NCI-H460 (cell line): ENCODE data around the gene HSBP1L1. TPM values are rescaled to one million over a fixed set of nuclear protein-coding genes. Genes with fewer than 3 reads are reported as not detected.

Source experiments
- DNase-seq: peaks from one replicate; pipeline ENCODE4 v3.0.0-alpha.2; 2016; ENCODE audit warnings: low read depth; ENCODE audit errors: extremely low read depth
- total RNA-seq: library from RNA; depleted of rRNA; stranded (reverse); fragments of >200 nt; shearing (Covaris generic); gene quantifications from 2 replicates; pipeline ENCODE4 v1.2.3, GENCODE V29; 2014

HSBP1L1 gene
- total RNA-seq, 1 experiment from 2014 or later: 38.6 TPM

DNA sequence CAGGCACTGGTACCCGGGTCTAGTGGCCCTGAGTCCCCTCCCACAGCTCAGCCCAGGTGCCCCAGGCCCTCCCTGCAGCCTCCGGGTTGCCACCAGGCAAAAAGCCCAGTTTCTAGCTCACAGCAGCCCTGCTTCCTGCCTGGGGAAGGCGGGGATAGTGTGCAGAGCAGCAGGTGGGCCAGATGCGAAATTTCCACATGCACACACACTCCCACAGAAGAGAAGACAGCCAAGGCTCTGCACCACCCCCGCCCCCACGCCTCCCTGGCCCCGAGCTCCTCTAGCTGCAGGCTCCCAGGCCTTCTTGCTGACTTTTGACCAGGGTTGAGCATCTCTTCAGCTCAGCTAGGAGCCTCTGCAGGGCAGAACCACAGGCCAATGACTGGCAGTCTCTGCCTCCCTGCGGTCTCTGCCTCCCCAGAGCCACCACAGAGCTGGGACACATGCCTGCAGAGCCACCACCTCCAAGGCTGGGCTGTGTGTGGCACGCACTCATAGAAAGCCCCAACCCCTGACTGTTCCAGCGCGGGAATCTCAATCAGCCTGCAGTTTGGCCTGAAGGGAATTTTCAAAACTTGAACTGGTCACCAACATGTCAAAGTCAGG is 20.2 kb upstream of the HSBP1L1 start:
- DNase-seq: no peak

DNA sequence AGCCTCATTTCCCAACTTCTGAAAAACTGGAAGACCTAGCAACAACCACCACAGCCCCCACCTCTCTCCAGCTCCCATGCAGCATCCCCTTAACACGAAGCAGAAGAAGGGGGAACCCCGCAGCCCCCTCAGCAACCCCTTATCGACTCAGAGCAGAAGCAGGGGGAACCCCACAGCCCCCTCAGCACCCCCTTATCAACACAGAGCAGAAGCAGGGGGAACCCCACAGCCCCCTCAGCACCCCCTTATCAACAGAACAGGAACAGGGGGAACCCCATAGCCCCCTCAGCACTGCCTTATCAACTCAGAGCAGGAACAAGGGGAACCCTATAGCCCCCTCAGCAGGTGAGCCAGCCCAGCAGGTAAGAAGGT is 19.7 kb upstream of the HSBP1L1 start:
- DNase-seq: no peak

DNA sequence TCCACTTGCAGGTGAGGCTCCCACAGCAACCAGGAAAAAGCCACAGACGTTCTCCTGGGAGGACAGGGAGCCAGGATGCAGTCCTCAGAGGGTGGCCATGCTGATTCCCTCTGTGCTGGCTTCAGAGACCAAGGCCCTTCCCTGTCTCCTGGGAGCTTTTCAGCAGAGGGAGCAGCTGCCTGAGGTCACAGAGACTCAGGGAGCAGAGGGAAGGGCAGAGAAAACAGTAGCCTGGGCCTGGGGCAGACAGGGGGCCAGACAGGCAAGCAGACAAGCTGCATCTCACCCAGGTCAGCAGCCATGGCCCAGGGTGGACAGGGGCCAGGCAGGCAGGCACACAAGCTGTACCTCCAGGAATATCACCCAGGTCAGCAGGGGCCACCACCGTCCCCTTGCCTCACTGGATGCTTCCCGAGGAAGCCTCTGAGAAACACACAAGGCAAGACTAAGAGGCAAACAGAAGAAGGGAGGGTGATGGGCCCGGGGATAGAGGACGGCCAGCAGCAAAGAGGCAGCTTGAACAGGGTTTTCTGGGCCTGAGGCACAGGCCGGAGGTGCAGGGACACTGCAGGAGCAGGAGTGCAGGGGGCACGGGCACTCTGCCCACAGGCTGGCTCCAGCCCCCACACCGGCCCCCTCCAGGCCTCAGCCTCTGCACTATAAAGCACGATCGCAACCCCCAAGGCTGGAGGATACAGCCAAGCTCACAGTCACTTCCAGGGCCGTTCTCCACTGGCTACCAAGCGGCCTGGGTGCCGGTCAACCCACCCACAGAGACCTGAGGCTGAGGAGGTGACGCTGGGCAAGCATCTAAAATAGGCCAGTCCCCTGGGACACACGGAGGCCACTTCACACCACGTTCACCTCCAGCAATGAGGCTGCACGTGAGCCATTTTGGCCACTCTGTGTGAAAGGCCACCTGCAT is 19.1 kb upstream of the HSBP1L1 start:
- DNase-seq: no peak

DNA sequence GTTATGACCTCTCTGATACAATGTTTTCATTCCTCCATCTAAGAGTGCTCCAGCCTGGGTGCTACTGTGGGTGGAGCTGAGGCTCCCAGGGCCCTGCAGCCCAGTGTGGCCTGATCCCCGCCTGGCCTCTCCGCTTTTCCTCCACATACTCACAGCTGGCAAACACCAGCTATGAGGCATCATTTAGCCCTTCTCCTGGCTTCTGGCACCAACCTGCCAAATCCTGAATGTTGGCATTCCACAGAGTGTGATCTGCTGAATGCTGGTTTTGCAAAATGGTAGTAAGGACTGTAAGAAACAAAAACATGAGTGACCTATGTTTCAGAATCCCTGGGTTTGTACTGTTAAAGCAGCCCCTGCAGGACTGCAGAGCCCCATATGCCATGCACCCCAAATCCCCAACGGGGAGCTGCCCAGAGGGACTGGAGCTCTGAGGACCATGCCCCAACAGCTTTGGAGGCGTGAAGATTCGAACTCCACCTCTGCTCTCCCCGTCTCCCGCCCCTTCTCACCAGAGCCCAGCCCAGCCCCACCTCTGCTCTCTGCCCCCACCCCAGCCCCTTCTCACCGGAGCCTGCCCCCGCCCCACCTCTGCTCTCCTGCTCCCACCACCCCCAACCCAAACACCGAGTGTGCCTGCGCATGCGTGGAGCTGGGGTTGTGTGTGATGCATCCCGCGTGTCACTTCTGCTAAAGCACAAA is 17.2 kb upstream of the HSBP1L1 start:
- DNase-seq: peak; percentile 56

DNA sequence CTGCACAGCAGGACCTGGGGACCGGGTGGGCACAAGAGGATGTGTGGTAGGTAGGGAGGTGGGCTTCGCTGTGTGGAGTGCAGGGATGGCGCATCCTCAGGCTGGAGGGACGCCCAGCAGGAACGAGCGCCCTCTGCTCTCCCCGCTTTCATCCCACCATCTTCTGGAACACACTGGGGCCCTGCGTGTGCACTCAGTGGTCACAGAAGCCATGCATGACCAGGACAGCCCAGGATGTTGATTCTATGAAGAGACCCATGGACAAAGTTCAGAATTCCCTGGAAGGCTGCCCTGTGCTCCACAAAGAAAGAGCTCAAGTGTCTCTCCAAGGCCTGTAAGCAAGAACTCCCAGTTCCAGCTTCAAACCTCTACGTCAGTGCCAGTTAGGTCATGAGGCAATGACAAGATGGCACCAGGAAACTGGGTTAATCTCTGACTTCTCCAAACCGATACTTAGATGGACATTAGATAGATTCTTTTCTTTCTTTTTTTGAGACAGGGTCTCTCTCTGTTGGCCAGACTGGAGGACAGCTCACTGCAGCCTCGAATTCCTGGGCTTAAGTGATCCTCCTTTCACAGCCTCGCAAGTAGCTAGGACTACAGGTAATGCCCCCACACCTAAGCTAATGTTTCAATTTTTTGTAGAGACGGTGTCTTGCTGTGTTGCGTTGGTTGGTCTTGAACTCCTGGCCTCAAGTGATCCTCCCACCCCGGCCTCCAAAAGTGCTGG is 16.4 kb upstream of the HSBP1L1 start:
- DNase-seq: no peak

DNA sequence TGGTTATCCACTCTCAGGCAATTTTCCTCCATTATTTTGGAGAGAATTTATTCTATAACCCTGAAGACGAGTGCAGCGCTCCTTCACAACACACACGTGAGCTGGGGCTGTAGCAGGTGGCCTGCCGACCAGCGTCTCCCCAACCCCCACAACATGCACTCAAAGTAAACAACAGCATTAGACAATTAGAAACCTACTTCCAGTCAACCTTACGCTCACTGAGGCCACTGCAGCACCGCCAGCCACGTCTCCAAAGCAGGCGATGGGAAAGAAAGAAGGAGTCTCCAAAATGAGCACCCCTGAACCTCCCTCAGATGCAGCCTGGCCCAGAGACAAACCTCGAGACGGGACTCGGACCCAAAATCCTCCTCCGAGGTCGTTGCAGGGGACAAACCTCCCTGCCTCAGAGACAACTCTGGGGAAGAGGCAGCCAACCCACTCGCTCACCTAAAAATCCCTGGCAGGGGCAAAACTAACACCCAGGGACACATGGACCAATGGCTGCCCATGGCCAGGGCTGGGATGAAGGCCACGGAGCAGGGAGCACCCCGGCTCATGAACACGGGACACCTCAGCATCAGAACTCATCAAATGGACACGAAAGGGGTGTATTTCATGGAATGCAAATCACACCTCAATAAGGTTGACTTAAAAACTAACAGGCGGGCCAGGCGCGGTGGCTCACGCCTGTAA is 15.6 kb upstream of the HSBP1L1 start:
- no peak for DNase-seq

DNA sequence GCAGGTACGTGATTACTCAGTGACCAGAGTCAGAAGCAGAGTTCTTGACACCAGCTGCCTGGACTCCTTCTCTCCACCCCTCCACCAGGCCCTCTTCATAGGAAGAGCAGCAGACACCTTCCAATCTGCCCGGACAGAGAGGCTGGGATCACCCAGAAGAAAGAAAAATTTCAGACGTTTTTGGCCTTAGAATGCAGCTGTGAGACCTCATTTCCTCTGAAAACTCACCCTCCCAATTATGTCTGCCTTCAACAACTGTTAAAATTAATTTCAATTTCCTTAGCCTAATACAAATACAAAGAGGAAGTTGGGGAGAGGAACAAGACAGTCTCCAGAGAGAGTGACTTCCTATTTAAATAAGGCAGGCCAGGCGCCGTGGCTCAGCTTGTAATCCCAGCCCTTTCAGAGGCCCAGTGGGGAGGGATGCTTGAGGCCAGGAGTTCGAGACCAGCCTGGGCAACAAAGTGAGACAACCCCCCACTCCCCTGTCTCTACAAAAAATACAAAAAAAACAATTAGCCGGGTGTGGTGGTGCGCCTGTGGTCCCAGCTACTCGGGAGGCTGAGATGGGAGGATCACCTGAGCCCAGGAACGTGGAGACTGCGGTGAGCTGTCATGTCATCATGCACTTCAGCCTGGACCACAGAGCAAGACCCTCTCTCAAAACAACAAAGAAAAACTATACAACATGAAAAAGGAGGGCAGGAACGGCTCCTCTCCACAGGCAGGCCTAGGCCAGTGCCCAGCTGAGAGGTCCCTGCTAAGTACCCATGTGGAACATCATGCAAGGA is 14.6 kb upstream of the HSBP1L1 start:
- DNase-seq: no peak

DNA sequence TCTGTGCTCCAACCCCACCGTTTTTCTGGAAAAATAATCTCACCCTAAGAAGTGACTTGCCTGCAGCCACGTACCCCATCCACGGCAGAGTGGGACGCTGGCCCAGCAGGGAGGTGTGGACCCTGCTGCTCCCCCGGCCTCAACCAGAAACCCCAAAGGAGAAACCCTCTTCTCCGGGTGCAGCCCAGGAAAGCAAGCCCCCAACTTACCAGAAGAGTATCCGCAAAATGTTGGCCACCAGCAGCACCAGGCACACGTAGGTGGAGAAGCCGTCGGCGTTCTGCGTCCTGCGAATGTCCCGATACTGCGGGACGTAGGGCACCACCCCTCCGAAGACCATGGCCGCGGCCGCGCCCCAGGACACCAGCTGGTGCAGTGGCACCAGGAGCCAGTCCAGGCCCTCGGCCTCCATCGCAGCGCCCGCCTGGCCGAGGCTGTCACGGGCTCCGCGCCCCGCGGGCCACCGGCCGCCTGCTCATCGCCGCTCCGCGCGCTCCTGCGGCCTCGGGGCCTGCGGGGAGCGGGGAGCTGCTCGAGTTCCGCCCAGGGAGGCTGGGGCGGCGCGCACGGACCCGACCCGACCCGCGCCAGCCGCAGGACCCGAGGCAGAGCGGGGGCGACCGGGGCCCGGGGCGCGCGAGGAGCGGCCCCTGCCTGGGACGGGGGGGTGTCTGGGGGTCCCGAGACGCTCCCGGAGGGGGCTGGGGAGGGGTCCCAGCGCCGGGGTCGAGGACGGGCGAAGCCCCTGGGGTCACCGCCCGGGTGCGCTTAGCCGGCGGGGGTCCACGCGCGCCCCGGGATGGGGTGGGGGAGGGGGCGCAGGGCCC is 13.7 kb upstream of the HSBP1L1 start:
- DNase-seq: peak; percentile 9

DNA sequence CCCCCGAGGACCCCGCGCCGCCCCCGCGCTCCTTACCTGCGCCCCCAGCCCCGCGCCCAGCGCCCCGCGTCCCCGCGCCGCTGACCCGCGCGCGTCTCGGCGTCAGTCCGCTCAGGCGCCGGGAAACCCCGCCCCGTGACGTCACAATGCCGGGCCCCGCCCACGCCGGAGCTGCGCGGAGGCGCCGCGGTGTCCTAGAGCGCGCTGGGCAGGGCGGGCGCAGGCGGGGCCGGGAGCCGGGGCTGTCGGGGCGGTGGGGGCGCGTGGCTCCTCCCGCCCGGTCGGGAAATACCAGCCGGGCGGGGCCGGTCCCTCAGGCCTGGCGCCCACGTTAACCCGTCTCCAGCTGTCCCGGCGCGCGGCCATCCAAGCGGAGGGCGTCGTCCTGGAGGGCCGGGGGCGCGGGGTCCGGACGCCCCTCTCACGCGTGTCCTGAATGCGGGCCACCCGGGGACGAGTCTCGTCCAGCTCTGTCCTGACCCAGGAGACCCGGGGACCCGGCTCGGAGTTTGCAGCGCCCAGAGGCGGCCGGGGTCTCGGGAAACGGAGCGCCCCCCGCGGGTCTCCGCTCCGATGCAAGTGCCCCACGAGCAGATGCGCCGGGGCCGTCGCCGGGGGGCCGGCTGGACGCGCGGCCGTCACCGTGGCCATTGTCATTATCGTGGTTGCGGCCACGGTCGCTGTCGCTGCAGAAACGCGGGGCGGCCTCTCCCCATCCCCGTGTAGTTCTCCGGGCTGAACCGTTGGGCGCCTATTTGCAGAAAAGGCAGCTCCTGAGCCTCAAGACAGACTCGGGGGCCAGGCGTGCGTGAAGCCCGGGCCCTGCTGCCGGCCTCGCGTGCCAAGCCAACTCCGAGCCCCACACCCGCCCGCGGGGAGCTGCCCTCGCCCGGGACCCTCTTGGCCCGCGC is 12.6 kb upstream of the HSBP1L1 start, which contains the start of gene SLC66A2:
Gene SLC66A2, minus strand, starts transcription at position 109 of the 911 bp plus-strand sequence. CDS start 727 bp downstream, outside the sequence.
- DNase-seq: peak; percentile 67

DNA sequence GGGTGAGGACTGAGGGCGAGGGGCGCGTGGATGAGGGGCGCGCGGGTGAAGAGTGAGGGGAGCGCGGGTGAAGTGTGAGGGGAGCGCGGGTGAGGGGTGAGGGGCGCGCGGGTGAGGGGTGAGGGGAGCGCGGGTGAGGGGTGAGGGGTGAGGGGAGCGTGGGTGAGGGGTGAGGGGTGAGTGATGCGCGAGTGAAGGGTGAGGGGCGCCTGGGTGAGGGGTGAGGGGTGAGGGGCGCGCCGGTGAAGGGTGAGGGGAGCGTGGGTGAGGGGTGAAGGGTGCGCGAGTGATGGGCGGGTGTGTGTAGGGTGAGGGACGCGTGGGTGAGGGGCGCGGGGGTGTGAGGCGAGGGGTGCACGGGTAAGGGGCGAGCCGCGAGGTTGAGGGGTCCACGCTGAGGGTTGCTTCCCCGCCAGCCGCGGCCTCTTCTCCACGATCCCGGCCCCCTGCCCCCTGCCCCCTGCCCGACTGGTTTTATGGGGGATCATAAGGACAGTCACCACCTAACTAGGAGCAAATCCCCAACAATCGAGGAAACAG is 11.9 kb upstream of the HSBP1L1 start:
- DNase-seq: no peak

DNA sequence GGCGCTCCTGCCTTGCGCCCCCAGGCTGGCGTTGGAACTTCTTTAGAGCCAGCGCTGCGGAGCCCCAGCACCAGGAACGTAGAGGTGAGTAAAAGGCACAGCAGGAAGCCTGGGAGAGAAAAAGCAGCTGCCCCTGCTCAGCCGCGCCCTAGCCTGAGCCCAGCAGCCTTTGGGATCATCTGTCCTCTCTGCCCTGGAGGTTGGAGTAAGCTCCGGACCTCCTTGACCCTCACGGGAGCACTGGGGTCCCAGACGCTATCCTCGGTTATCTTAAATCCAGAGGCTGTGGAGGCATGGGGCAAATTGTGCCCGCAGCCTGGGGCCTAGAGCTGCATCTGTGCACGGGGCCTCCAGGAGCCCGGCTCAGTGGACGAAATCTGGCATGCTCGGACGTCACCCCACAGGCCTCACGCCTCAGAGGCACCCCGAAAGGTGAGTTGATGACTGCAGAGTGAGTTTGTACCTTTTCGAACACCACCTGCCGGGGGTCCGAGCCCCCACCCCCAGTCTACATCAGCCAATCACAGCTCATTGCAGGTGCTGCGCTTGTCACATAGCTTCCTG is 11.4 kb upstream of the HSBP1L1 start:
- no peak for DNase-seq

DNA sequence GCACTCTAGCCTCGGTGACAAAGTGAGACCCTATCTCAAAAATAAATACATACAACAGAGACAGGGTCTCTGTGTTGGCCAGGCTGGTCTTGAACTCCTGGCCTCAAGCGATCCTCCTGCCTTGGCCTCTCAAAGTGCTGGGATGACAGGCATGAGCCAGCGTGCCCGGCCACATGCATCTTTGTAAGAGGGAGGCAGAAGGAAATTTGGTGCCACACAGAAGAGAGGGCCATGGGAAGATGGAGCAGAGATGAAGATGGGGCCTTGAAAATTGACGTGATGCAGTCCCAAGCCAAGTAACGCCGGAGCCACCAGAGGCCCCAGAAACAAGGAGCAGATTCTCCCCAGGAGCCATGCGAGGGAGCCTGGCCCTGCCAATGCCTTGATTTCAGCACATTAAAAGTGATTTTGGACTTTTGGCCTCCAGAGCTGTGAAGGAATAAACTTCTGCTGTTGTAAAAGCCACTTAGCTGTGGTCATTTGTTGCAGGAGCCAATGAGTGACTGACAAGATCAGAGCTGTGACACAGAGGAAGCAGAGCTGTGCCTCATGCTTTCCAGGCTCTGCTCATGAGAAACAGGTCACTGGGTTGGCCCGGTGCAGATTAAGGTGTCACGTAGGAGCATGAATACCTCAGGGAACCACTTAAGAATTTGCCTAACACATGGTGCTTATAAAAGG is 10.3 kb upstream of the HSBP1L1 start:
- DNase-seq: no peak

DNA sequence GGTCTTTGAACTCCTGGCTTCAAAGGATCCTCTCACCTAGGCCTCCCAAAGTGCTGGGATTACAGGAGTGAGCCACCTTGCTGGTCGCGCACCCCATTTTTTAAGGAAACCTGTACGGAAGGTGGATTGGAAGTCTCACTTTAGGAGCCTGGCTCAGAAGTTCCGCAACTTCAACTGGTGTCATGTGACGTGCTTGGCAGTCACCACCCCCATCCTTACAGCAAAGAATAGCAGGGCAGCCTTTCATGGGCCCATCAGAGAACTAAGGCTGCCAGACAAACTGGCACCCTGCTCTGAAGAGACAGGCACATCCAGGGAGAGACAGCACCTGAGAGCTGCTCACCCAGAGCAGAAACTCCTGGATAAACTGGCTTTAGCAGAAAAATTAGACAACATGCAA is 9.7 kb upstream of the HSBP1L1 start:
- DNase-seq: no peak

DNA sequence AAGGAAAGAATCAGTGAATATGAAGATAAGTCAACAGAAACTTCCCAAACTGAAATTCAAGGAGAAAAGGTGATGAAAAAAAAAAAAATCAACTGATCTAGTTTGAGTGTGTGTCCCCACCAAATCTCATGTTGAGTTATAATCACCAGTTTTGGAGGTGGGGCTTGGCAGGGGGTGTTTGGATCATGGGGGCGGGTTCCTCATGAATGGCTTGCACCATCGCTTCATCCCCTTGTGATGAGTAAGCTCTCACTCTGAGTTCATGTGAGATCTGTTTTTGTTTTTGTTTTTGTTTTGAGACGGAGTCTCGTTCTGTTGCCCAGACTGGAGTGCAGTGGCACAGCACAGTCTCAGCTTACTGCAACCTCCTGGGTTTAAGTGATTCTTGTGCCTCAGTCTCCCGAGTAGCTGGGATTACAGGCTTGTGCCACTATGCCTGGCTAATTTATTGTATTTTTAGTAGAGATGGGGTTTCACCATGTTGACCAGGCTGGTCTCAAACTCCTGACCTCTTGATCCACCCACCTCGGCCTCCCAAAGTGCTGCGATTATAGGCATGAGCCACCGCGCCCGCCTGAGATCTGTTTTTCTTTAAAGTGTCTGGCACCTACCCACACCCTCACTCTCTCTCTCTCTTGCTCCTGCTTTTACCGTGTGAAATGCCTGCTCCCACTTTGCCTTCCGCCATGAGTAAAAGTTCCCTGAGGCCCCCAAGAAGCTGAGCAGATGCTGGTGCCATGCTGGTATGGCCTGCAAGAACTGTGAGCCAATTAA is 9.0 kb upstream of the HSBP1L1 start:
- no peak for DNase-seq

DNA sequence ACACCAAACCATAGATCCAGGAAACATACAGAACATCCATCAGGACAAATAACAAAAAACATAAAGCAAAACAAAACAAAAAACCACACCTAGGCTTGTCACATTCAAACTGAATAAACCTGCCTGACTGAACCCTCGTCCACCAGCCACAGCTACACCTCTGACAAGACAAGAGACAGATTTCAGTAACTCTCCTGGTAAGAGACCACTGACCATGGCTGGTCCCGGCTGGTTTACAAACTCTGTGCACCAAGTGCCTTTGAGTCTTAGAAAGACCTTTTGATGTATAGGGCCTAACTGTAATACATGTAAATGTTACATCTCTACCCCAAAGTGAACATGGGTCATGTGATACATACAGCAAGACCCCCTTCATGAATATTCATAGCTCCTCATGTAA is 8.2 kb upstream of the HSBP1L1 start:
- DNase-seq: no peak

DNA sequence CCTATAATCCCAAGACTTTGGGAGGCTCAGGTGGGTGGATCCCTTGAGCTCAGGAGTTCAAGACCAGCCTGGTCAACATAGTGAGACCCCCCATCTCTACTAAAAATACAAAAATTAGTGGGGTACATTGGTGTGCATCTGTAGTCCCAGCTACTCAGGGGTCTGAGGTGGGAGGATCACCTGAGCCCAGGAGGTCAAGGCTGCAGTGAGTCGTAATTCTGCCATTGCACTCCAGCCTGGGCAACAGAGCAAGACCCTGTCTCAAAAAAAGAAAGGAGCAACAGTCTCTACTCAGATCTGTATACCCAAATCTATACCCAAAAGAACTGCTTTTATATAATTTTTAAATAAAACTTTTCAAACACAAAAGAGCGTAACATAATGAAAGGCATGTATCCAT is 5.5 kb upstream of the HSBP1L1 start:
- no peak for DNase-seq
